GM21825 (cell line): Measurements from ENCODE around the gene KBTBD13.
"Not testable (repeated sequence)": the region's sequence is repeated elsewhere in the genome, so short reads cannot be mapped to it uniquely, and the experiment has no call there.

Experiments
- ATAC-seq: cut with Tn5 transposase; IDR thresholded peaks from one replicate; pipeline ENCODE4 v1.9.1; 2021; ENCODE audit warnings: mild to moderate bottlenecking, moderate library complexity; ENCODE audit not compliant: unreplicated experiment

Gene KBTBD13

DNA sequence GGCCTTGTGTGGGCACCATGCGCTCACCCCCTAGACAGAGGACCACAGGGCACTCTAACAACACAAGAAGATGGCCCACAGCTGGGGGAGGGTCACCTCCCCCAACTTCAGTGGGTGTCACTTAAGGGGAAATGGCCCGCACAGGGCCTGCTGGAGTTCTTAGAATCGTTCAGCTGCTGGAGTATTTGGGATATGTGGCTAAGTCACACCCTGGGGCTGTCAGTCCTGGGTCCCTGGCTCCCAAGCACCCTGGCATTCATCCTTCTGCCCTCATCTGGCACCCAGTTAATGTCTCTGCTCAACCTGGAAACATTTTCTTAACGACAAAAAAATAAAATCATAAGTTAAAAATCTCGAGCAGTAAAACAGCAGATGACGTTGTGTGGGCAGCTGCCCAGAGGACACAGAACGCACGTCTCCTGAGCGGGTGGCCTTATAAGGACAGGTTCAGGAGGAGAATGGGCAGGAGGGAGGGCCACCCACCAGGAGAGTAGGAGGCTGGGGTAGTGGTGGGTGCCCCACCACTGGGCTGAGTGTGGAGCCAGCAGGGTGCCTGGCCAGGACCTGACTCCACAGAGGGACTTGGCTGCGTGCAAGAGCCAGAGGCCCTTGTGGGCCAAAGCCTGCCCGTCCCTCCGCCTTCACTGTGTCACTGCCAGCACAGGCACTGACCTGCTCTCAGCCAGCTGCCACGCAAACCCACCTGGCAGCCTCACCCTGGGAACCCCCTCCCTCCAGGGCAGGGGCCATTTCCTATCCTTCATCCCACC is 11.5 kb downstream of the KBTBD13 start:
- ATAC-seq, result no peak

DNA sequence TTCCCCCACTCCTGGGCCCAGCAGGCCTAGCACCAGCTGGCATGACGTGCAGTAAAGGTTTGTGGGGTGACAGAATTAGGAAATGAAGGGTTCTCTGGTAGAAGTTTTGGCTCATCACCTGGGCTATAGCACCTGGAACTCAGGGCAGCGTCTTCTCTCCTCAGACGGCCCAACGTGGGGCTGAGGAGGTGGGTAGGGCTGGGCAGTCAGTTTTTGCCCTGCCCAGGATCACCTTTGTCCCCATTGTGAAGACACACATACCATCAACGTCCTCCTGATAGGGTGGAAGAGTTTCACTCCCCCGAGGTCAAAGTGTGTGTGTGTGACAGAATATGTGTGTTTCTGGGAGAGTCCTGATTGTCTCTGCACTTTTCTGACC is 12.1 kb downstream of the KBTBD13 start:
- ATAC-seq, result no peak

DNA sequence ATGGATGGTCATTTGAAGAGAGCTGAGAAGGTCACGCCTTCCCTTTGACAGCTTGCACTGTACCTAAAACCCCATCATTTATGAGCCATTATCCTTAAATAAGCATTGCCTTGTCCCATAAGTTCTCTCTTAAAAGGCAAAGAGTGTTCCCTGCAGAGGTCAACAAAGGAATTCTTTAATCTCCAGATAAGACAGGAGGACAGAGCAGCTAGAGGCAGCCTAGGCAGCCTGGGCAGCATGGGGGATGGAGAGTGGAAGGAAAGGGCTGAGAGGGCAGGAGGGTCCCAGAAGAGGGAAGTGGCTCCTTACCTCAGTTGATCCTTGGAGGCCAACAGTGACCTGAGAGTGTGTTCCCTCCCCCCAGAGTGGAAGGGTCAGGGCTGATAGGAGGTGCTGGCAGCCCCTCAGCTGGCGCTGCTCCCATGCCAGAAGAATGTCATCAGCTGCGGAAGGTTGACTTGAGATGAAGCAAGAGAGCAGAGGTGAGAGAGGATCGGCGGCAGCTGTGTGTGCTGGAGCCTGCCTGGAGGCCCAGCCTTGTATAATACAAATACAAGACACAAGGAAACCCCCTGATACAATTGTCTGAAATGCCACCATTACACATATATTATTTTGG is 12.8 kb downstream of the KBTBD13 start:
- no peak for ATAC-seq

DNA sequence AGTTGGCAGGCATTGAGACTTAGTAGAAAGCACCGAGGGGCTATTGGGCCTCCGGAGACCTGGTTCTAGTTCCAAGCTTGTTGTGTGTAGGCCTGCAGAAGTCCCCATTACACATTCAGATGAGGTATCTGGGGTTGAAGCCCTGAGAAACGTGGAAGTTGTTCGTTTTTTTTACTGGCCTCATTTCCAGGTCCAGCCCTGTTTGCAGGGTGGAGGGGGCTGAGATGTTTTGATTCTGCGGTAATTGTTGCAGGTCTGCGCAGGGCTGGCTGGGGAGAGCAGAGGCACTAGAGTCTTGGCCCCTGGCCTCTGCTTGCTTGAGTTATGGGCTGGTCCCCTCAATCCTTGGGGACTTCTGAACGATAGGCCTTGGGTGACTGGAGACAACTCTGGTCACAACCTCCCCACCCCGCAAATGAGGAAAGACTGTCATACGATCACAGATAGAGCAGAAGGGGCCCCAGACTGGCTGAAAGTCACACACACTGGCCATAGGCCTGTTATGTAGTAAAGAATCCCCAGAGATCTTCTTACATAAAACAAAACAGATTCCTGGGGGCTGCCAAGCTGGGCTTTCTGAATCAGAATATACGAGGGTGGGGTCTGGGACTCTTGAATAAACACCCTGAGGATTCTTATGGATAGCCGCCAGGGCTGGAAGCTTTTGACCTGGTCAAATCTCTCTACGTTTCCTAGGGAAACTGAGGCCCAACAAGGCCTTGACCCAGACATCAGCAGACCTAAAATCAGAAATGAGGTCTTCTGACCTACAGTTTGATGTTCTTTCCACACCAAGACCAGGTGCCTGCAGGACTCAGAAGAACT is 15.6 kb downstream of the KBTBD13 start:
- ATAC-seq, result no peak

DNA sequence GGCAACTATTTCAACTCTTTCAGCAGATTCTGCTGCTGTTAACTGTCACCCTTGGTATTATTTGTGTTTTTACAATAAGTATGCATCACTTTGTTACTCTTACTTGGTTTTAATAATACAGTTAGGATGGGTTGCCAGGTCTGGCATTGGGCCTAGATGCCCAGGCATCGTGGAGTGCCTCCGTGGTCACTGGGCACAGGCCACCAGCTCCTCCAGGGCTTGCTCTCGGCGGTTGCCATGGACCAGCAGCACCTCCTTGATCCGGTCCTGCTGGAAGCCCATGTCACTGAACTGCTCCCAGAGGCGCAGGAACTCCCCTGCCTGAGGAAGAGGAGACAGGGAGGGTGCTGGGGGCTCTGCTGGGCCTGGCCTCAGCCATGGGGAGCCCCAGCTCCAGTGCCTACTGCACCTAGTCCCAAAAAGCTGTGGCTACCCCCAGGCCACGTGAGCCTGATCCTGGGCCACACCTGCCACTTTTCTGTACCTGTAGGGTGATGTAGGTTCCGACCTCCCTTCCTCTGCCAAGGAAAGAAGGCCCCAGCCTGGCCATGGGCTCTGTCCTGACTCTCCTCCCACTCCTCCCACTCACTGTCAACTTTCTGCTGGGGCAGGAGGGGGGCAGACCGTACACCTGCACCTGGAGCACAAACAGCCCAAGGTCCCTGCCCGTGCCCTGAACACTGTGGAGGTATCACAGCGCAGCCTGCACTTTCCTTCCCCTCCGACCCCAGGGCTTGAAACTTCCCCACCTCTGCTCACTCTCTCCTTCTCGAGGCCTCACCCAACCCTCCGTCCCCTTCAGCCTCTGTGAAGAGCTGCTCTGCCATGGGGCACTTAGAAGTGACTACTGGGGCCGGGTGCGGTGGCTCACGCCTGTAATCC is 16.6 kb downstream of the KBTBD13 start:
- no peak for ATAC-seq

DNA sequence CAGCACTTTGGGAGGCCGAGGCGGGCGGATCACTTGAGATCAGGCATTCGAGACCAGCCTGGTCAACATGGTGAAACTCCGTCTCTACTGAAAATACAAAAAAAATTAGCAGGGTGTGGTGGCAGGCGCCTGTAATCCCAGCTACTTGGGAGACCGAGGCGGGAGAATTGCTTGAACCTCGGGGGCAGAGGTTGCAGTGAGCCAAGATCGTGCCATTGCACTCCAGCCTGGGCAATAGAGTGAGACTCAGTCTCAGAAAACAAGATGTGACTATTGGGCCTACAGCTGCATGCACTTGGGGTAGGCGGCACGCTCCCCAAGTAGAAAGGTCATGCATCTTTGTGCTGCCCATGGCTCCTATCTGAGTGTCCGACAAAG is 17.2 kb downstream of the KBTBD13 start:
- ATAC-seq, result not testable (repeated sequence)

DNA sequence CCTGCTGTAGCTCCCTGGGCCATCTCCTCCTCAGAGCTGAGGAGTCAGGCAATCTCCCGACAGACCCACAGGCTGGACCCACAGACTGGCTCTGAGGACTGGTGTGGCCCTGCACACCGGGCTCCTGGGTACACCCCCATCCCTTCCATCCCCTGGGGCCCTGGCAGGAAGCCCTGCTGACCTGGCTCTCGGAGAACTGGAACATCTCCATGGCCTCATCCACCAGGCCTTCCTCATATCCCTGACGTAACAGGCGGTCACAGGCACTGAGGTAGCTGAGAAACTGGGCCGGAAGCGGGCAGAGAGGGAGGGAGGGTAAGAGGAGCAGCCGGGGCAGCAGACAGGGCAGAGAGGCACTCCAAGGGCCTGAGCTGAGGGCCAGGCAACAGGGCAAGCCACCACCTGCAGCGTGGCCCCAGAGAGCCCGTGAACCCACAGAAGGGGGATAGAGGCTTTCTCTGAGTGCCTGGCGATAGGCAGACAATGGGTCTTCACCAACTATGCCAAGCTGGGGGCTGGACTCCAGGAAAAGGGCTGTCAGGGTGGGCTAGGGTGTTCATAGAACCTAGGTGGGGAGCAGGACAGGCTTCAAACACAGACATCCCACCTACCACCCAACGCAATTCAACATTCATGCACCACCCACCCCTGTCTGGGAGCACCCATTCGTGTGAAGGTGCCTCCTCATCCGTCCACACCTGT is 17.9 kb downstream of the KBTBD13 start:
- ATAC-seq, result no peak

DNA sequence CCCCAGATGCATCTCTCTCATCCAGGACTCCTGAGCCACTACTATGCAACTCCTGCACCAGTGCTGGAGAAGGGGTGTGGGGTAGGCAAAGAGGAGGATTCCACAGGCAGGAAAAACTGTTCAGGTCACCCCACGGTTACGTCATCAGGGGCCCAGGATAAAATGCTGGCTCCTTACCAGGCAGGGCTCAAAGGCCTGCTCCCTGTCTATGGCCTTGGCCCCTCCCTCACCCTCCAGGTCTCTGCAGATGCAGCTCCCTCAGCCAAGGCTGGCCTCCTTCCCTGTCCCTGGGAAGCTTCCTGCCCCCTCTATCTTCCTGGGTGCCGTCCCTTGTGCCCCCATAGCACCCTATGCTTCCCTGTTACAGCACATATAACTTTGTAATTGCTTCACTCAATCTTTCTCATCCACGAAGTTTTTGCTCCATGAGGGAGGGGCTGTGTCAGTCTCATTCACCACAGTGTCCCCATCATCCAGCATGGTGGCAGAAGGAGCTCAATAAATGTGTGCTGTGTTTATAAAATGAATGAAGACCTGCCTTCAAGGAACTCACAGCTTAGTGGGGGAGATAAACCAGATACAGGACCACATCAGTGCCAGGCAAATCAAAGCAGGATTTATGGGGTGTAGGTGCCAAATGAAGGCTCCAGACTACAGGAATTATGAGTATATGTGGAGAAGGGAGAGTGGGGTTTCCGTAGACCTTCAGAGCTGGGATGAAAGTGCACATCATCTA is 18.6 kb downstream of the KBTBD13 start:
- no peak for ATAC-seq

DNA sequence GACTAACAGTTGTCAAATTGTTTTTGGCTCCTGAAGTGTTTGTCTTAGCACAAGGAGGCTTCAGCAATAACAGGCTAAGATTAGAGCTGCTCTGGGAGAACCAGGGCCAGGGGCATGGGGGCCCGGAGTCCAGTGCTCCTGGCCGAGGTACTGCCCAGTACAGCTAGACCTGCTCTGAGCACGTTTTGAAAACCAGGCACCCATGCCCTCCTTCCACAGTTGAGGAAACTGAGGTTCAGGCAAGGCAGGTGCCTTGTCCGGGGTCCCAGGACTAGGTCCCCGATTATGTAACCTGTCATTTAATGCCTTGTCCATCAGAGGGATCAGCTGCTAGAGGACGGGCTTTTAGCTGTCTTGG is 19.2 kb downstream of the KBTBD13 start:
- ATAC-seq, result no peak

DNA sequence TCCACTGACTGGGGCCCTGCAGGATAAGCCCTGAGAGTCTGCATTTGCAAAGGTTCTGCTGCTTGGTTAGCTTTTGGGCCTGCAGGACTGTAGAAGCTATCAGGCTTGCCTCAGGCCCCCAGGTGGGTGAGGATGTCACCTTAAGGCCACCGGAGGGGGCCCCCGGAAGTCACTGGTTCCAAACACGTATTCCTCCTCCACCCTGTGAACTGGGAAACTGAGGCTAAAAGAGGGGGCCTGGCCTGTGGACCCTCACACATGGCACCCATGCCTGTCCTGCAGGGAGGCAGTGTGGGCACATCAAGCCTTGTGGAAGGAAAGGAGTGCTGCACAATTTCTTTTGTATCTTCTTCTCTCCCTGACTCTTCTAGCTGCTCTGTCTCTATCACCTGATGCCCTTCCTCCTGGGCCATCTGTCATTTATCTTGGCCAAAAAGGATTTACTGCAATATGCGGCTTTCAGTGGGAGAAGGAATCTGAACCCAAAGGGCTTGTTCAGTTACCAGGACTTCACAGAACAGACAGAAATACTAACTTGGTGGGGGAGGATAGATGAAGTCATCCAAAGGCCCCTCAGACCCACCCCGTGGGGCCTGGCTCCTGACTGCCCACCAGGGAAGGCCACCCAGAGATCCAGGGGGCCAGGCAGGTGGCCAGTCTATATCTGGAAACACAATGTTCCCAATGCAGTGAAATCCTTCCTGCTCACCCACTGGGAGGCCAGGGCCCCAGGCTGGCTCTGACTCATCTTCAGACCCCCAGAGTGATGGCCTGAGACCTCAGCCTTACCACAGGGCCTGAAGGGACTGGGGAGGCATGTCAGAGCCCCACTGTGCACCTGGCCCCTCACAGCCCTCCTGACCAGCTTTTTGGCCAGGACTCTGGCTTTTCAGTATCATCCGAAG is 20.2 kb downstream of the KBTBD13 start:
- ATAC-seq, result no peak

DNA sequence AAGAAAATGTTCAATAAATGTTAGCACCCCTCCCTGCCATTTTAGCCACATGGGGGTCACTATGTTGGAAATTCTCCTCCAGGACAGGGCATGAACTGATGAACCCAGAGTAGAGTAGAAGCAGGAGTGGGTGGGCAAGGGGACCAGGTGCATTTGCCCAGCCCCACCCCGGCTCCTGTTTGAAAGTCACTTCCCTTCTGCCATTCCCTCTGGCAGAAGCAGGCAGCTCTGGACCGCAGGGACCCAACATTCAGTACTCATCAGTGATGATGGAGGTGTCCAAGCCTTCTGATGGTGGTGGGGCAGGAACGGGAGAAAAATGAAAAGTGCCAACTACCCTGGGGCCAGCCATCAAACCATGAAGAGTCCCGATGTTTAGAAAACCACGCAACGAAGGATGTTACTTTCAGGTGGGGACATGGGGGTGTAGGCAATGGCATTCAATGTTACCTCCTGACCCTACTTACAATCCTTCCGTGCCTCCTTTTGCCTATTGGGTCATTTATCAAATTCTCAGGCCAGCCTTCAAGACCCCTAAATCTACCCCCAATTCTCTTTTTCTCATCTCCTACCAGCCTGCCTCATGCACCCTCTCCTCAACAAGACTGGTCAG is 21.2 kb downstream of the KBTBD13 start:
- ATAC-seq, result no peak

DNA sequence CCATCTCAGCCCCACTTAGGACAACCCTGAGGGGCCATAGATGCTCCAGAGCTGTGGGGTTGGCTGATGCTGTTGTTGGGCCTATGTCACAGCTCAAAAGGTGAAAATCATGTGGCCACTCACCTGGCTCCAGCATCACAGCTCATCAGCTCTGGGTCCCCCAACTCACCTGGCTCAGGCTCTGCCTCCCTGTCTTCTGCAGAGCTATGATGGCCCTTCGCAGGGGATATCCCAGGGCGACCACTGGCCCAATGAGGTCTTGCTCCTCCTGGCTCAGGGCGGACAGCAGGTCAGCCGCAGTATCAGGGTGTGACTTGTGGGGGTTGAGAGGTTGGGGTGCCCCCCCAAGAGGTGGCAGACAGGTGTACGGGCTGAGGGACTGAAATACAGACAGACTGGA is 22.8 kb downstream of the KBTBD13 start:
- ATAC-seq, result no peak

DNA sequence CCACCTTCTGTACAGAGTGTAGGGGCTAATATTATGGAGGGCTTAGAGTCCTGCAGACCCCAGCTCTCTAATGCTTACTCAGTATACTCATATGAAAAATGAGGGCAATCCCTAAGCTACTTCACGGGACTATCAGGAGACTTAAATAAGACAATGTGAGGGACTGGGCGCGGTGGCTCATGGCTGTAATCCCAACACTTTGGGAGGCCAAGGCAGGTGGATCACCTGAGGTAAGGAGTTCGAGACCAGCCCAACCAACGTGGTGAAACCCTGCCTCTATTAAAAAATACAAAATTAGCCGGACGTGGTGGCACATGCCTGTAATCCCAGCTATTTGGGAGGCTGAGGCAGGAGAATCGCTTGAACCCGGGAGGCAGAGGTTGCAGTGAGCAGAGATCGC is 23.3 kb downstream of the KBTBD13 start:
- ATAC-seq, result not testable (repeated sequence)

DNA sequence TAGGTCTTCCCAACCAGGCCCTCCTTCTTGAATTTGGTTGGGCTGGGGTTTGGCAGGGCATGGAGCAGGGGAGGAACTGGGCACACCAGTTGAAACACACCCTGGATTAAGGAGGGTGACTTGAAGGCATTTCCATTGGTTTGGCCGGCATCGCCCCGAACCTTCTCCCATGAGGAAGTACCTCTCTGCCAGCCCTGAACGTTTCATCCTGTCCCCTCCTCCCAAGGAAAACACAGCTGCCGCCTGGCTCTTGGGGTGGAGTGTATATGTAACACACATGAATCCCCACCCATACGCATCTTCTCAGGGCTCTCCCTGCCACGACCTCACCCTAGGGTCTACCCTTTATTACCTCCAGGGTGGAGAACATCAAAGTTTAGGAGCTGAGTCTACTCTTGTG is 23.9 kb downstream of the KBTBD13 start:
- ATAC-seq, result no peak

DNA sequence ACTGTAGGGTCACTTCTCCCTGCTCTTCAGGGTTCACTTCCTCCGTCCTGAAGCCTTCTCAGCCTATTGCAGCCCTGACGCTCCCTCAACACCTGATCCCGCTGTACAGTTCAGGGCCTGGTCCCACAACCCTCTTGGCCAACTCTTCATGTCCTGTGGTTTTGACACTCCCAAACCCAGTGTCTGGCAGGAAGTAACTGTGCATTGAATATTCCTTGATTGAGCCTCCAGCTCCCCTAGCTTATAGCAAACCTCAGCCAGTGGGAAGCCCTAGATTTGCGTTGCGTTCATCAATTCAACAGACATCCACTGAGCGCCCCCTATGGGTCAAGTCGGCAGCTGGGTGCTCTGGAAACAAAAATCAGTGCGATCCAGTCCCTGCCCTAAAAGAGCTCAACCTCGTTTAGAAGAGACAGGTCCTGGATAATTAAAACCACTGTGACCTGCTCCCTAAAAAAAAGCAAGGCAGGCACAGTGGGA is 24.9 kb downstream of the KBTBD13 start:
- ATAC-seq, result no peak

DNA sequence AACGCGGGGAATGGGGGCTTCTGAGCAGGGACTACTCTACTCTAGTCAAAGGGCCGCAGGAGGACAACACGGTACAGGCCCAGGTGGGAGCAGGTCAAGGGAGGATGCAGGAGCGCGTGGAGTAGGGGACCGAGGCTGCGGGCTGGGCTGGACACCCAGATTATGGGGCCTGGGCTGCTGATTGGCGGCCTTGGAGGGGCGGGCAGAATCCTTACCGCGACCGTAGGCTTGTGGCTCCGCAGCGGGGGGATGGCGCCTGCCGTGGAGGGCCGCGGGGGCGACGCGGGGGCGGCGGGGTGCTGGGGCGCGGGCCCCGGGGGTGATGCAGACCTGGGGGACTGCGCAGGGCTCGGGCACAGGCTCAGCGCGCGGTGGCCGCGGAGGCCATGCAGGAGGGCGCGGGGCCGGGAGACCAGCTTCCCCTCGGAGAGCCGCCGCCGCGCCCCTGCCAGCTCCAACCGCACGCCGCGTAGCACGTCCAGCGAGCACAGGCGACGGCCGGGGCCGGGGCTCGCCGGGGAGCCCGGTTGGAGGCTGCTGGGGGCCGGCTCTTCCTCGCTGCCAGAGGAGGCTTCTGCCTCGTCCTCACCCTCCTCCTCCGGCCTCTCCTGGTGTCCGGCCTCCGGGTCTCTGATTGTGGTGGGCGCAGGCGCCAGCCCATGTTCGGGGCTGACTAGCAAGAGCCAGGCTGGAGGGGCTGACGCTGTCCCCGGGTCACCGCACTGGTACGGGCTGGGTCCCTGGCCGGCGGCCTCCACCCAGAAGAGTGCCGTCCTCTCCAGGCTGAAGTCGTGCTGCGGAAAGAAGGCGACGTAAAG is 25.6 kb downstream of the KBTBD13 start:
- ATAC-seq, result no peak

DNA sequence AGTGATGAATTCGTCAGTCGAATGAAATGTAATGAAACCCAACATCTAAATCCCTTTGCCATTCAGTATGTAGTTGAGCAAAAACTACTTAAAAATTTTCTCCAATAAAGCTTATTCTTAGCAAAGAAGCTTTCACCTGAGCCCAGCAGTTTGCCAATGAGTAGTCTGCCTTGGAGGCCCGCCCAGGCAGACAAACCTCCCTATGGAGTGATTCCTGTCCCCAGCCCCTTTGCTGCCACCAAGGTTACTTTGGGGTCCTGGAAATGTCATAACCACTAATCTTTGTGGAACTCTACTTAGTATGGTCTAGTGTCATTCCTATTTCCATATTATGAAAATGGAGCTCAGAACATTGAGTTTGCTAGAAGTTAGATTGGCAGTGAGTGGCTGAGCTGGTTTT is 26.4 kb downstream of the KBTBD13 start:
- no peak for ATAC-seq
